ENCODE measurements around the gene IMMP2L. TPM values are rescaled to one million over a fixed set of nuclear protein-coding genes. Genes with fewer than 3 reads are reported as not detected.

Gene IMMP2L
- total and polyA plus RNA-seq, 2 donors (not counting 3 experiments of a cell fraction or from before 2014, with no cell fraction given), result 9.9 to 11.8 TPM

GRCh38 chr7:111082351-111082750 is 479.9 kb downstream of the IMMP2L start:
- no peaks in the 10 kb centered on the region for H3K27me3 ChIP-seq (ENCODE audit: control insufficient read depth in 2 of 2, insufficient read depth in 2 of 2, low read length in 2 of 2)
- ChIA-PET POLR2A (no interaction called here), CTCF (interaction anchor here (1.5 kb wide), 1 partner anchor 16 kb away, joined by 6 read pairs; no protein-coding TSS in a partner anchor)
- dilution Hi-C loops (cut with MboI; ENCODE audit: extremely low pct_ligation_motif_present, low sequenced_read_pairs), result no loop called here
- H3K4me3 ChIP-seq (replicated peaks in 1 of 3; ENCODE audit: insufficient read depth in 1 of 3, low read depth in 1 of 3, low read length in 3 of 3), result no peak overlapping the region
- H3K27ac ChIP-seq (ENCODE audit: insufficient read depth, low read depth, low read length), result no peak overlapping the region
- no peak overlapping the region for H3K9ac ChIP-seq (replicated peaks; ENCODE audit: extremely low read depth, insufficient read depth, low read length)
- intact Hi-C loops (cut with micrococcal nuclease), result no loop called here
- H2AFZ ChIP-seq (ENCODE audit: low read depth, low read length), result no peak overlapping the region
- no TSS peak for BruUV-seq (replicated peaks)
- H3K4me1 ChIP-seq (ENCODE audit: control insufficient read depth, extremely low read depth, insufficient read depth, low read length), result no peaks in the 10 kb centered on the region
- no peaks in the 10 kb centered on the region for H3K36me3 ChIP-seq (ENCODE audit: control insufficient read depth in 2 of 2, extremely low read depth in 1 of 2, insufficient read depth in 2 of 2, low read length in 2 of 2)
- H3K4me2 ChIP-seq (ENCODE audit: insufficient read depth, low read length), result no peak overlapping the region
- H4K20me1 ChIP-seq (replicated peaks; ENCODE audit: control insufficient read depth, extremely low read depth, insufficient read depth, low read length), result no peaks in the 10 kb centered on the region
- no peak for DNase-seq (ENCODE audit: low read depth, low spot score)
- H3K9me1 ChIP-seq (replicated peaks; ENCODE audit: control insufficient read depth, extremely low read depth, insufficient read depth, low read length), result no peaks in the 10 kb centered on the region
- TF ChIP-seq, protein P1, sequence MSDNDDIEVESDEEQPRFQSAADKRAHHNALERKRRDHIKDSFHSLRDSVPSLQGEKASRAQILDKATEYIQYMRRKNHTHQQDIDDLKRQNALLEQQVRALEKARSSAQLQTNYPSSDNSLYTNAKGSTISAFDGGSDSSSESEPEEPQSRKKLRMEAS (IDR thresholded peaks at IDR 0.05; ENCODE audit: insufficient read depth, insufficient read length), result no peak
- TF ChIP-seq POLR2A (IDR thresholded peaks at IDR 0.05; ENCODE audit: low read depth, low read length), result no peak
- no peak for TF ChIP-seq GATA2 (IDR thresholded peaks at IDR 0.05; ENCODE audit: insufficient read depth, insufficient read length, low read depth, low read length)
- TF ChIP-seq FOS (IDR thresholded peaks at IDR 0.05; ENCODE audit: borderline replicate concordance, insufficient read depth, low read length), result no peak
- TF ChIP-seq EZH2 (IDR thresholded peaks at IDR 0.05; ENCODE audit: borderline replicate concordance, low read depth, low read length, severe bottlenecking), result no peak
- no peak for TF ChIP-seq JUN (IDR thresholded peaks at IDR 0.05; ENCODE audit: borderline replicate concordance, insufficient read depth, insufficient read length, low read depth)
- H3K79me2 ChIP-seq (ENCODE audit: control insufficient read depth, insufficient read depth, low read length), result no peaks in the 10 kb centered on the region
- no peaks in the 10 kb centered on the region for H3K9me3 ChIP-seq (replicated peaks; ENCODE audit: control insufficient read depth, insufficient read depth, low read length)
- no peak for FAIRE-seq

DNA sequence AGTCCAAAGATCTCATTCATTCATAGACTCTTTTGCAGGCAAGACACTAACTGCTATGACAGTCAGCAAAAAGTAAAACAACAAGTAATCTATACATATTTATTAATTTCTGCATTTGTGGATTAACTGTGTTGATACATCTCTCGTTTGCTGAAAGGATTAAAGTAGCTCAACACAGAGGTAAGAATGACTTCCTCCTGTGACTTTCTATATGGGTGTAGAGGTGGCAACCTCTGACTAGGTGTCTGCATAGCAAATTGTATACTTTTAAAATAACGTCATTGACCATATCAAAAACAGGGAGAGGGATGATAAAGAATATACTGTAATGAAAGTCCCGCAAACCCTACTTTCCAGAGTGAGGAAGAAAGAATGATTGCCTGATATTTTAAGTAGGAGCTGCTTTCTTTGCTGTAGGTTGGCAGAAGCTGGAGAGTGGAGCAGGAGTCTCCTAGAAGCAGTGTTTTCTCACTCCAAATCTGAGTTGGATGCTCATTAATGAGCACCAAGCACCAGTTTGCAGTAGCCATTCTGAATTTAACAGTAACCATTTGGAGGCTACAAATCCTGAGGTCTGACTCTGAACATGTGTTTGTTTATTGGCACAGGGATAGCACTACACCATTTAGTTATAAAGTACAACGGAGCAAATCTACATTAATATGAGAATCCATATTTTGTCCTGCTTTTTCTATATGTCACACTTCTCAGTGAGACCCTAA is 480.6 kb downstream of the IMMP2L start:
- H3K27me3 ChIP-seq (ENCODE audit: control insufficient read depth in 2 of 2, insufficient read depth in 2 of 2, low read length in 2 of 2), result no peaks in the 10 kb centered on the region
- intact Hi-C loops (cut with micrococcal nuclease) (no loop called here), dilution Hi-C loops (cut with MboI; ENCODE audit: extremely low pct_ligation_motif_present, low sequenced_read_pairs) (no loop called here)
- no peak for FAIRE-seq
- no peak overlapping the region for H3K4me3 ChIP-seq (replicated peaks in 1 of 3; ENCODE audit: insufficient read depth in 1 of 3, low read depth in 1 of 3, low read length in 3 of 3)
- no peaks in the 10 kb centered on the region for H3K9me3 ChIP-seq (replicated peaks; ENCODE audit: control insufficient read depth, insufficient read depth, low read length)
- no peak overlapping the region for H3K9ac ChIP-seq (replicated peaks; ENCODE audit: extremely low read depth, insufficient read depth, low read length)
- ChIA-PET POLR2A (interaction anchor here (0.5 kb wide), 1 partner anchor 29 kb away, joined by 3 read pairs; no protein-coding TSS in a partner anchor), CTCF (no interaction called here)
- H2AFZ ChIP-seq (ENCODE audit: low read depth, low read length), result no peak overlapping the region
- no peaks in the 10 kb centered on the region for H3K9me1 ChIP-seq (replicated peaks; ENCODE audit: control insufficient read depth, extremely low read depth, insufficient read depth, low read length)
- no peak for TF ChIP-seq MYC (IDR thresholded peaks at IDR 0.05; ENCODE audit: low read depth, low read length)
- no peak for TF ChIP-seq CTCF (IDR thresholded peaks at IDR 0.05; ENCODE audit: extremely low read depth in 1 of 2, insufficient read depth in 1 of 2, low read depth in 1 of 2, low read length in 2 of 2)
- no peak for TF ChIP-seq EZH2 (IDR thresholded peaks at IDR 0.05; ENCODE audit: borderline replicate concordance, low read depth, low read length, severe bottlenecking)
- no peak for TF ChIP-seq GATA2 (IDR thresholded peaks at IDR 0.05; ENCODE audit: insufficient read depth, insufficient read length, low read depth, low read length)
- no peak for TF ChIP-seq JUN (IDR thresholded peaks at IDR 0.05; ENCODE audit: borderline replicate concordance, insufficient read depth, insufficient read length, low read depth)
- no peak for TF ChIP-seq POLR2A (IDR thresholded peaks at IDR 0.05; ENCODE audit: low read depth, low read length)
- TF ChIP-seq, protein P1 (IDR thresholded peaks at IDR 0.05; ENCODE audit: insufficient read depth, insufficient read length), result no peak
- TF ChIP-seq POLR2AphosphoS5 (IDR thresholded peaks at IDR 0.05; ENCODE audit: insufficient read depth, low read depth, low read length), result no peak
- no peaks in the 10 kb centered on the region for H4K20me1 ChIP-seq (replicated peaks; ENCODE audit: control insufficient read depth, extremely low read depth, insufficient read depth, low read length)
- H3K4me1 ChIP-seq (ENCODE audit: control insufficient read depth, extremely low read depth, insufficient read depth, low read length), result no peaks in the 10 kb centered on the region
- H3K79me2 ChIP-seq (ENCODE audit: control insufficient read depth, insufficient read depth, low read length), result no peaks in the 10 kb centered on the region
- H3K4me2 ChIP-seq (ENCODE audit: insufficient read depth, low read length), result no peak overlapping the region
- no peak for DNase-seq (ENCODE audit: low read depth, low spot score)
- H3K36me3 ChIP-seq (ENCODE audit: control insufficient read depth in 2 of 2, extremely low read depth in 1 of 2, insufficient read depth in 2 of 2, low read length in 2 of 2), result no peaks in the 10 kb centered on the region
- BruUV-seq (replicated peaks), result no TSS peak
- no peak overlapping the region for H3K27ac ChIP-seq (ENCODE audit: insufficient read depth, low read depth, low read length)
